Activated B cell treated with CpG ODN at 0.5 μM for 24 hours (primary cell): ENCODE data around the gene C5. TPM values are rescaled to one million over a fixed set of nuclear protein-coding genes. Genes with fewer than 3 reads are reported as not detected.

Source experiments
- ATAC-seq: fragments of 200-7000 bp; cut with Tn5 transposase; one replicate; pipeline ENCODE4 v1.10.0; 2021; ENCODE audit warnings: low read depth, mild to moderate bottlenecking, moderate library complexity
- CTCF ChIA-PET: fragments of 350-600 bp; sonication (Branson Sonifier 250); formaldehyde crosslinking; loops from one replicate; lab custom pipeline; 2021; ENCODE audit warnings: antibody characterized with exemption; lab: Charles Lee
- POLR2A ChIA-PET: fragments of 350-600 bp; sonication (Branson Sonifier 250); formaldehyde crosslinking; loops from one replicate; lab custom pipeline; 2021; ENCODE audit warnings: antibody characterized with exemption; lab: Charles Lee
- DNase-seq: peaks from one replicate; pipeline ENCODE4 v3.0.0; 2022
- H3K27ac Mint-ChIP-seq: one replicate; pipeline ENCODE4 v1.8.0; 2020; ENCODE audit warnings: mixed read lengths
- H3K27me3 Mint-ChIP-seq: one replicate; pipeline ENCODE4 v1.8.0; 2021; ENCODE audit warnings: mixed read lengths
- H3K36me3 Mint-ChIP-seq: one replicate; pipeline ENCODE4 v1.8.0; 2021; ENCODE audit warnings: low read depth, mixed read lengths
- H3K4me1 Mint-ChIP-seq: one replicate; pipeline ENCODE4 v1.8.0; 2021; ENCODE audit warnings: mixed read lengths
- H3K4me3 Mint-ChIP-seq: one replicate; pipeline ENCODE4 v1.8.0; 2020; ENCODE audit warnings: mild to moderate bottlenecking, mixed read lengths
- H3K9me3 Mint-ChIP-seq: one replicate; pipeline ENCODE4 v1.8.0; 2020; ENCODE audit warnings: mixed read lengths
- CTCF ChIP-seq: fragments of 200-600 bp; IDR thresholded peaks from one replicate; pipeline ENCODE4 v1.8.0; 2022; ENCODE audit warnings: antibody characterized with exemption, mild to moderate bottlenecking
- intact Hi-C: fragments of 100-400 bp; cut with micrococcal nuclease; formaldehyde crosslinking; loops from one replicate; pipeline ENCODE4 v1.15.1; 2024
- total RNA-seq: library from RNA; stranded (reverse); gene quantifications from 2 replicates; pipeline ENCODE4 v1.2.3, GENCODE V29; 2022

Gene C5
- total RNA-seq, 1 donor from 2014 or later: 3.5 TPM

DNA sequence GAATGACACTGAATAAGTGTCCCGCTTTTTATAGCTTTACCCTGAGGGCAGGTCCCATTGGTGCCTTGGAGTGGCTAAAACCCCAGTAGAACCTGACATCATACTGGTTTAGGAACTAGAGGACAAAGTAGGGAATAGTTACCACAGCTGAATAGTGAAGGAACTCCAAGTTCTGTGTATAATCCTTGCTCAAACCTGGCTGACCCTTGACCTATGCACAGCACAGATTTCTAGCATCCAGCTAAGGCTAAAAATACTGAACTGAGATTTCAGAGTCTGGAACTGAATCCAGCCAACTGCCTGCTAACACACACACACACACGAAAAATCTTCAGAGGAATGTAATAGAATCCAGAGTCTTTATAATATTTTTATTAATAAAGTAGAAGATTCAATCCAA, 50.8 kb downstream of the C5 start:
- Mint-ChIP-seq H3K9me3 (no peaks in the 10 kb centered on the region), H3K4me3 (no peak overlapping the region), H3K36me3 (peaks cover 2% of the 10 kb centered on the region), H3K27ac (no peak overlapping the region), H3K27me3 (no peaks in the 10 kb centered on the region), H3K4me1 (no peaks in the 10 kb centered on the region)
- DNase-seq: no peak
- intact Hi-C loops: no loop called here
- ChIA-PET POLR2A (no interaction called here), CTCF (interaction anchor here (1.2 kb wide), 1 partner anchor 18 kb away, joined by 3 read pairs; no protein-coding TSS in a partner anchor)
- no peak for ATAC-seq
- TF ChIP-seq CTCF: no peak

GRCh38 chr9:120998111-120998510, 52.0 kb downstream of the C5 start:
- ATAC-seq (no peak), DNase-seq (no peak)
- H3K27ac Mint-ChIP-seq: no peak overlapping the region
- H3K4me1 Mint-ChIP-seq: no peaks in the 10 kb centered on the region
- intact Hi-C loops: no loop called here
- no peak for TF ChIP-seq CTCF
- H3K27me3 Mint-ChIP-seq: no peaks in the 10 kb centered on the region
- H3K9me3 Mint-ChIP-seq: no peaks in the 10 kb centered on the region
- H3K36me3 Mint-ChIP-seq: peaks cover 2% of the 10 kb centered on the region
- H3K4me3 Mint-ChIP-seq: no peak overlapping the region
- CTCF ChIA-PET: no interaction called here
- POLR2A ChIA-PET: no interaction called here

GRCh38 chr9:120997502-120997901, 52.6 kb downstream of the C5 start:
- ChIA-PET POLR2A (no interaction called here), CTCF (no interaction called here)
- intact Hi-C loops: no loop called here
- H3K36me3 Mint-ChIP-seq: peaks cover 2% of the 10 kb centered on the region
- H3K27ac Mint-ChIP-seq: no peak overlapping the region
- ATAC-seq (no peak), DNase-seq (no peak)
- TF ChIP-seq CTCF: no peak
- no peaks in the 10 kb centered on the region for H3K27me3 Mint-ChIP-seq
- no peaks in the 10 kb centered on the region for H3K9me3 Mint-ChIP-seq
- no peaks in the 10 kb centered on the region for H3K4me1 Mint-ChIP-seq
- H3K4me3 Mint-ChIP-seq: no peak overlapping the region

GRCh38 chr9:120996409-120996808, 53.7 kb downstream of the C5 start:
- Mint-ChIP-seq H3K4me1 (no peaks in the 10 kb centered on the region), H3K27me3 (no peaks in the 10 kb centered on the region), H3K27ac (no peak overlapping the region), H3K9me3 (no peaks in the 10 kb centered on the region), H3K4me3 (no peak overlapping the region), H3K36me3 (no peaks in the 10 kb centered on the region)
- POLR2A ChIA-PET: no interaction called here
- no peak for TF ChIP-seq CTCF
- intact Hi-C loops: no loop called here
- DNase-seq: no peak
- CTCF ChIA-PET: no interaction called here
- no peak for ATAC-seq

DNA sequence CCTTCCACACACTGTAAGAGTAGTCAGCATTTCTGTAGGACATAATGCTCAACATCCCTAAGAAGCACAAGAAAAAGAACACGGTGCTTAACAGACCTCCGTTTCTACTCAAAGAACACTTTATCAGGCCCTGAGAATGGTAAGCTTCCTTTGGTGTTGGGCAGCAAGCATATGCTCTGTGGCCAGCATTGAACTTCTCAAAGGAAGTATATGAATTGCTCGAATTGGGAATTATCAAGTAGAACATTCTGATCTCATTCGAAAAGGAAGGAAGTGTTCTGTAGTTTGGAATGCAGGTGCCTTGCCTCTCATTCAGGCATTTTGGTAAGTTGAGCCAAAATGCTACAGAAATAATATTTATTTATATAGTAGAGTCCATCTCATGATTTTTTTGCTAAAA, 61.0 kb downstream of the C5 start:
- TF ChIP-seq CTCF: no peak
- Mint-ChIP-seq H3K36me3 (no peaks in the 10 kb centered on the region), H3K9me3 (no peaks in the 10 kb centered on the region), H3K27me3 (no peaks in the 10 kb centered on the region), H3K4me1 (no peaks in the 10 kb centered on the region), H3K4me3 (no peak overlapping the region), H3K27ac (no peak overlapping the region)
- intact Hi-C loops: loop anchor here (10.0 kb wide), 1 partner anchor 216 kb away; the partner anchor contains the start of gene RAB14
- ChIA-PET CTCF (no interaction called here), POLR2A (no interaction called here)
- no peak for ATAC-seq
- no peak for DNase-seq
